CD4-positive, alpha-beta T cell (primary cell): Measurements from ENCODE around the gene RRP1. TPM values are rescaled to one million over a fixed set of nuclear protein-coding genes. Genes with fewer than 3 reads are reported as not detected.

Source experiments
- ATAC-seq: fragments of 200-7000 bp; cut with Tn5 transposase; one replicate; pipeline ENCODE4 v1.10.0; 2022; ENCODE audit warnings: mild to moderate bottlenecking; ENCODE audit not compliant: poor library complexity
- CTCF ChIA-PET: fragments of 350-600 bp; sonication (Branson Sonifier 250); formaldehyde crosslinking; loops from one replicate; lab custom pipeline; 2021; ENCODE audit warnings: antibody characterized with exemption, inconsistent platforms; lab: Charles Lee
- POLR2A ChIA-PET: fragments of 350-600 bp; sonication (Branson Sonifier 250); formaldehyde crosslinking; loops from one replicate; lab custom pipeline; 2021; ENCODE audit warnings: antibody characterized with exemption, inconsistent platforms; lab: Charles Lee
- DNase-seq, 14 experiments: peaks; one replicate each; pipeline ENCODE4 v3.0.0-alpha.2; 2013 to 2020; ENCODE audit warnings: mixed read lengths in 2 of 14
- H3K27ac ChIP-seq, 2 donors: one replicate each; pipeline versions ENCODE4 v1.5.1 to v1.7.0; 2013; ENCODE audit warnings: low read length in 2 of 2, low read depth in 1 of 2, mild to moderate bottlenecking in 1 of 2
- H3K27me3 ChIP-seq, 2 experiments: 1 replicate in 1 of 2; 2 replicates in 1 of 2; pipeline versions ENCODE4 v1.6.1 to v1.7.0; 2013; ENCODE audit warnings: low read length in 2 of 2, control low read depth in 1 of 2, mild to moderate bottlenecking in 1 of 2, moderate library complexity in 1 of 2; ENCODE audit not compliant: insufficient read depth in 2 of 2, control insufficient read depth in 1 of 2
- H3K36me3 ChIP-seq: one replicate; pipeline ENCODE4 v1.6.1; 2013; ENCODE audit warnings: low read length, control low read depth; ENCODE audit not compliant: insufficient read depth
- H3K4me1 ChIP-seq: one replicate; pipeline ENCODE4 v1.6.1; 2013; ENCODE audit warnings: low read length, control low read depth; ENCODE audit not compliant: insufficient read depth
- H3K4me3 ChIP-seq: one replicate; pipeline ENCODE4 v1.5.1; 2013; ENCODE audit warnings: mild to moderate bottlenecking, low read length, moderate library complexity
- H3K9me3 ChIP-seq, 2 experiments: 1 replicate in 1 of 2; 2 replicates in 1 of 2; pipeline versions ENCODE4 v1.6.1 to v1.7.0; 2013; ENCODE audit warnings: low read length in 2 of 2, mild to moderate bottlenecking in 2 of 2, control low read depth in 1 of 2, moderate library complexity in 1 of 2; ENCODE audit not compliant: control insufficient read depth in 1 of 2, insufficient read depth in 1 of 2
- H3K27ac Mint-ChIP-seq: one replicate; pipeline ENCODE4 v1.8.0; 2020; ENCODE audit warnings: mixed read lengths
- H3K27me3 Mint-ChIP-seq: one replicate; pipeline ENCODE4 v1.8.0; 2021; ENCODE audit warnings: mixed read lengths
- H3K36me3 Mint-ChIP-seq: one replicate; pipeline ENCODE4 v1.8.0; 2021; ENCODE audit warnings: low read depth, mixed read lengths
- H3K4me1 Mint-ChIP-seq: one replicate; pipeline ENCODE4 v1.8.0; 2021; ENCODE audit warnings: low read depth, mixed read lengths
- H3K4me3 Mint-ChIP-seq: one replicate; pipeline ENCODE4 v1.8.0; 2020; ENCODE audit warnings: mild to moderate bottlenecking, mixed read lengths
- H3K9me3 Mint-ChIP-seq: one replicate; pipeline ENCODE4 v1.8.0; 2020; ENCODE audit warnings: mixed read lengths
- intact Hi-C, 2 experiments: fragments of 100-400 bp; cut with DNase I in 1 of 2; cut with micrococcal nuclease in 1 of 2; formaldehyde crosslinking; loops; one replicate each; pipeline versions ENCODE4 v1.15.1 to v1.9.0; 2023 to 2025; cut with DNase I, micrococcal nuclease
- total RNA-seq, 174 experiments: library from RNA in 2 of 174; stranded (reverse) in 2 of 174; gene quantifications; one replicate each; pipeline ENCODE4 v1.2.3 and lab custom pipeline; 2021 to 2026
- TF ChIP-seq, protein P1 (sequence below): fragments of 200-600 bp; IDR thresholded peaks from one replicate; pipeline ENCODE4 v1.8.0; 2022; ENCODE audit warnings: antibody characterized with exemption, mild to moderate bottlenecking

RRP1 gene
- total RNA-seq, 2 experiments from 2014 or later, result 27.7 to 29.0 TPM

DNA sequence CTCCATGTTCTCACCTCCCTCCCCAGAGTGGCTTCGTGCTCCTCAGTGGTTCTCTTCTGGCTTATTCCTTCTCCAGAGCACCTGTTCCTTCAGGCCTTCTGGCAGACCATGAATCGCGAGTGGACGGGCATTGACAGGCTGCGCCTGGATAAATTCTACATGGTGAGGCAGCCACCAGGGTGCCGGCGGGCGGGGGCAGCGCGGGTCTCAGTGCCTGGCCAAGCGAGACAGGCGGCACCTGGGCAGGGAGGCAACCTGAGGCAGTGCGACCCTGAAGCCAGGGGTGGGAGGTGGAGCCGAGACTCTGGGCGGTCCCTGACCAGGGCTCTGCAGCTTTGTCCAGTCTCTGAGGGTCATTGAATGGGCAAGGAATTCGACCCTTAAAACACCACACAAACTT is 3.9 kb downstream of the RRP1 start:
- Mint-ChIP-seq H3K27me3 (no peaks in the 10 kb centered on the region), H3K9me3 (no peaks in the 10 kb centered on the region), H3K4me3 (no peak overlapping the region), H3K36me3 (peaks cover 56% of the 10 kb centered on the region), H3K27ac (no peak overlapping the region), H3K4me1 (peaks cover 18% of the 10 kb centered on the region)
- ATAC-seq (no peak), DNase-seq (no peak)
- Histone ChIP-seq H3K27ac (no peak overlapping the region), H3K27me3 (no peaks in the 10 kb centered on the region), H3K36me3 (peaks cover 59% of the 10 kb centered on the region), H3K4me1 (peaks cover 27% of the 10 kb centered on the region), H3K4me3 (no peak overlapping the region), H3K9me3 (no peaks in the 10 kb centered on the region)
- ChIA-PET POLR2A (no interaction called here), CTCF (no interaction called here)
- TF ChIP-seq, protein P1, sequence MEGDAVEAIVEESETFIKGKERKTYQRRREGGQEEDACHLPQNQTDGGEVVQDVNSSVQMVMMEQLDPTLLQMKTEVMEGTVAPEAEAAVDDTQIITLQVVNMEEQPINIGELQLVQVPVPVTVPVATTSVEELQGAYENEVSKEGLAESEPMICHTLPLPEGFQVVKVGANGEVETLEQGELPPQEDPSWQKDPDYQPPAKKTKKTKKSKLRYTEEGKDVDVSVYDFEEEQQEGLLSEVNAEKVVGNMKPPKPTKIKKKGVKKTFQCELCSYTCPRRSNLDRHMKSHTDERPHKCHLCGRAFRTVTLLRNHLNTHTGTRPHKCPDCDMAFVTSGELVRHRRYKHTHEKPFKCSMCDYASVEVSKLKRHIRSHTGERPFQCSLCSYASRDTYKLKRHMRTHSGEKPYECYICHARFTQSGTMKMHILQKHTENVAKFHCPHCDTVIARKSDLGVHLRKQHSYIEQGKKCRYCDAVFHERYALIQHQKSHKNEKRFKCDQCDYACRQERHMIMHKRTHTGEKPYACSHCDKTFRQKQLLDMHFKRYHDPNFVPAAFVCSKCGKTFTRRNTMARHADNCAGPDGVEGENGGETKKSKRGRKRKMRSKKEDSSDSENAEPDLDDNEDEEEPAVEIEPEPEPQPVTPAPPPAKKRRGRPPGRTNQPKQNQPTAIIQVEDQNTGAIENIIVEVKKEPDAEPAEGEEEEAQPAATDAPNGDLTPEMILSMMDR, result no peak
- intact Hi-C loops, result loop anchor here in 1 of 2 experiments (5.0 to 10.0 kb wide), 4 partner anchors 74 to 542 kb away; partner anchors contain the start of genes AGPAT3 and CFAP410

DNA sequence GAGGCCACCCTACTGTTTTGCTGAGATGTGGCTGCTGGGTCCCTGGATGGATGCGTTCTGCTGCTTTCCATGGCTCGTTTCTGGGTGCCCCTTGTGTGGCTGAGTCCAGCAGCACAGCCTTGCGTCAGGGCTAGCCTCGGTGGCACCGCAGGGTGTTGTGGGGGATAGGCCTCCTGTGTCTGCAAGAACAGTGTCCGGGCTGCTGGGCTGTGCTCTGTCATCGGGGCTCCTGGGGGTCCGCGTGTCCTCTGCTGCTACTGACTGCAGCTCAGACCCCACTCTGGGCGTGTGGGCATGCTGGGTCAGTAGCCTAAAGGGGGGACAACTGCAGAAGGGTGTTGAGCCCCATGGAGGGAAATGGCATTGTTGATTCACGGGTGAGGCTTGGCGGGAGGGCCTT is 4.9 kb downstream of the RRP1 start:
- no peaks in the 10 kb centered on the region for H3K27me3 ChIP-seq
- Mint-ChIP-seq H3K27ac (no peak overlapping the region), H3K4me3 (no peak overlapping the region), H3K9me3 (no peaks in the 10 kb centered on the region), H3K36me3 (peaks cover 66% of the 10 kb centered on the region), H3K4me1 (peaks cover 18% of the 10 kb centered on the region), H3K27me3 (no peaks in the 10 kb centered on the region)
- intact Hi-C loops, result loop anchor here in 1 of 2 experiments (5.0 to 10.0 kb wide), 4 partner anchors 73 to 540 kb away; partner anchors contain the start of genes AGPAT3 and CFAP410
- peaks cover 69% of the 10 kb centered on the region for H3K36me3 ChIP-seq
- peaks cover 24% of the 10 kb centered on the region for H3K4me1 ChIP-seq
- H3K4me3 ChIP-seq, result no peak overlapping the region
- no peaks in the 10 kb centered on the region for H3K9me3 ChIP-seq
- CTCF ChIA-PET, result no interaction called here
- ATAC-seq (no peak), DNase-seq (no peak)
- H3K27ac ChIP-seq, result no peak overlapping the region
- POLR2A ChIA-PET, result no interaction called here
- TF ChIP-seq, protein P1, result no peak

DNA sequence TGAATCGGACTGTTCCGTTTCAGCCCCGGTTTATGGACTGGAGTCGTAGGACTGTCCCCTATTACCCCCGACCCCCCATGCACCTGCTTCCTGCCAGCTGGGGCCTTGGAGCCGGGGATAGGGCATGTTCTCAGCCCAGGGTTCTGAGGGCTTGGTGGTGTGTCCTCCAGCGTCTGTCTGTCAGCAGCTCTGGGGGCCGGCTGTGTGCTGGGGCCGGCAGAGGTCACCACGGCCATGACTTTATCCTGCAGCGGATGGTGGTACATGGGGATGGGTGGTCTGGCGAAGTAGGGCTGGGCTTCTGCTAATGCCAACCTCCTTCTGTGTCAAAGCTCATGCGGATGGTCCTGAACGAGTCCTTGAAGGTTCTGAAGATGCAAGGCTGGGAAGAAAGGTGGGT is 5.5 kb downstream of the RRP1 start:
- no peaks in the 10 kb centered on the region for H3K9me3 ChIP-seq
- no peak overlapping the region for H3K27ac ChIP-seq
- H3K4me3 ChIP-seq, result no peak overlapping the region
- CTCF ChIA-PET, result no interaction called here
- Mint-ChIP-seq H3K9me3 (no peaks in the 10 kb centered on the region), H3K27ac (no peak overlapping the region), H3K4me3 (no peak overlapping the region), H3K4me1 (peaks cover 17% of the 10 kb centered on the region), H3K36me3 (peaks cover 69% of the 10 kb centered on the region), H3K27me3 (no peaks in the 10 kb centered on the region)
- H3K27me3 ChIP-seq, result no peaks in the 10 kb centered on the region
- POLR2A ChIA-PET, result no interaction called here
- ATAC-seq (no peak), DNase-seq (no peak)
- intact Hi-C loops, result loop anchor here in 1 of 2 experiments (5.0 to 10.0 kb wide), 4 partner anchors 72 to 540 kb away; partner anchors contain the start of genes AGPAT3 and CFAP410
- H3K4me1 ChIP-seq, result peaks cover 23% of the 10 kb centered on the region
- TF ChIP-seq, protein P1, result no peak
- peaks cover 75% of the 10 kb centered on the region for H3K36me3 ChIP-seq
